ENCODE measurements around the gene SOX5.

DNA sequence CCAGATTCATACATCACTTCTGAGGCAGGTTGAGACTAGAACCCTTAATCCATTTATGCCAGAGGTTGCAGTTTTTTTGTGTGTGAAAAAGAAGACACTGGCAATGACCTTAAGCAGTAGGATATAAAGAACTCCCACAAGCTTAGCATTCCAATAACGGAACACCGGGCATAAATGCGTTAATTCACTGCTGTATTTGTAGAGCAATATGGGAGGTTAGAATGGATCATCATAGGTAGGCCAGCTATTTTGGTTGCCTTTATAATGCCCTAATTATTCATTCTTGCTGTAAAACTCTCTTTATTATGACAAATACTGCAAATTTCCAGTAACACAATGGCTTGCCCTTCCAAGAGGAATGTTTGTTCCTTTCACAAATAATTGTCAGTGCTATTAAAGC, 322.7 kb downstream of the SOX5 start:
- TF ChIP-seq CTCF (conservative IDR thresholded peaks at IDR 0.05; ENCODE audit: low read length) (no peak), EZH2phosphoT487 (IDR thresholded peaks at IDR 0.05; ENCODE audit: borderline replicate concordance) (no peak)
